Liver (tissue), 9 donors: Measurements from ENCODE around the gene ACVR1C. TPM values are rescaled to one million over a fixed set of nuclear protein-coding genes. Genes with fewer than 3 reads are reported as not detected.

ENCODE experiments used
- DNase-seq: peaks from one replicate; pipeline ENCODE4 v3.0.0-alpha.2; 2017; ENCODE audit warnings: low spot score
- H3K27ac ChIP-seq, 2 donors: one replicate each; pipeline ENCODE4 v1.7.0; 2013; ENCODE audit warnings: inconsistent platforms in 2 of 2, low read length in 2 of 2, control low read depth in 1 of 2, low read depth in 1 of 2, mild to moderate bottlenecking in 1 of 2
- H3K27me3 ChIP-seq, 4 donors: one replicate each; pipeline versions ENCODE4 v1.6.1 to v1.7.0; 2013; ENCODE audit warnings: low read length in 3 of 4, inconsistent platforms in 1 of 4, mild to moderate bottlenecking in 1 of 4, moderate library complexity in 1 of 4; ENCODE audit not compliant: control insufficient read depth in 4 of 4, insufficient read depth in 4 of 4
- H3K36me3 ChIP-seq, 4 donors: one replicate each; pipeline versions ENCODE4 v1.6.1 to v1.7.0; 2013; ENCODE audit warnings: low read length in 3 of 4, mild to moderate bottlenecking in 3 of 4, low read depth in 1 of 4, moderate library complexity in 1 of 4; ENCODE audit not compliant: control insufficient read depth in 4 of 4, insufficient read depth in 3 of 4
- H3K4me1 ChIP-seq, 4 donors: one replicate each; pipeline versions ENCODE4 v1.6.1 to v1.7.0; 2013; ENCODE audit warnings: low read length in 3 of 4, mild to moderate bottlenecking in 3 of 4, moderate library complexity in 1 of 4; ENCODE audit not compliant: control insufficient read depth in 4 of 4, insufficient read depth in 4 of 4
- H3K4me3 ChIP-seq, 3 donors: one replicate each; pipeline versions ENCODE4 v1.6.1 to v1.7.0; 2013; ENCODE audit warnings: low read length in 3 of 3, control low read depth in 1 of 3, low read depth in 1 of 3, mild to moderate bottlenecking in 1 of 3
- H3K9ac ChIP-seq, 2 donors: one replicate each; pipeline ENCODE4 v1.7.0; 2013; ENCODE audit warnings: low read length in 2 of 2, mild to moderate bottlenecking in 2 of 2, moderate library complexity in 2 of 2, control low read depth in 1 of 2, low read depth in 1 of 2
- H3K9me3 ChIP-seq, 4 donors: one replicate each; pipeline versions ENCODE4 v1.6.1 to v1.7.0; 2013; ENCODE audit warnings: low read length in 3 of 4; ENCODE audit not compliant: control insufficient read depth in 4 of 4
- ATF3 ChIP-seq: IDR thresholded peaks from 2 replicates; pipeline ENCODE4 v1.6.1; 2016; ENCODE audit warnings: antibody characterized with exemption
- CTCF ChIP-seq: fragments of 150-350 bp; IDR thresholded peaks from 2 replicates; pipeline ENCODE4 v1.5.1; 2017; ENCODE audit warnings: improper control_type of control experiment, low read depth, low read length; ENCODE audit not compliant: missing input control
- EGR1 ChIP-seq, 2 donors: IDR thresholded peaks; 2 replicates each; pipeline ENCODE4 v1.6.1; 2016 to 2018; ENCODE audit warnings: antibody characterized with exemption in 2 of 2, low read depth in 2 of 2
- FOXA1 ChIP-seq: IDR thresholded peaks from 2 replicates; pipeline ENCODE4 v1.6.1; 2016; ENCODE audit warnings: antibody characterized with exemption
- FOXA2 ChIP-seq: IDR thresholded peaks from 2 replicates; pipeline ENCODE4 v1.6.1; 2016; ENCODE audit warnings: antibody characterized with exemption
- GABPA ChIP-seq, 2 donors: IDR thresholded peaks in 1 of 2; conservative IDR thresholded peaks in 1 of 2; 2 replicates each; pipeline ENCODE4 v1.6.1; 2016; ENCODE audit warnings: antibody characterized with exemption in 2 of 2, mild to moderate bottlenecking in 1 of 2, moderate library complexity in 1 of 2
- HNF4A ChIP-seq, 2 donors: conservative IDR thresholded peaks; 2 replicates each; pipeline ENCODE4 v1.6.1; 2016; ENCODE audit warnings: antibody characterized with exemption in 2 of 2, mild to moderate bottlenecking in 2 of 2
- HNF4G ChIP-seq: IDR thresholded peaks from 2 replicates; pipeline ENCODE4 v1.6.1; 2016; ENCODE audit warnings: antibody characterized with exemption
- JUND ChIP-seq, 2 donors: IDR thresholded peaks; 2 replicates each; pipeline ENCODE4 v1.6.1; 2016; ENCODE audit warnings: antibody characterized with exemption in 2 of 2
- MAX ChIP-seq: IDR thresholded peaks from 2 replicates; pipeline ENCODE4 v1.6.1; 2016; ENCODE audit warnings: antibody characterized with exemption
- NR2F2 ChIP-seq: IDR thresholded peaks from 2 replicates; pipeline ENCODE4 v1.6.1; 2016; ENCODE audit warnings: antibody characterized with exemption
- RAD21 ChIP-seq, 2 donors: IDR thresholded peaks; 2 replicates each; pipeline ENCODE4 v1.6.1; 2016; ENCODE audit warnings: antibody characterized with exemption in 2 of 2, mild to moderate bottlenecking in 2 of 2
- REST ChIP-seq: IDR thresholded peaks from 2 replicates; pipeline ENCODE4 v1.6.1; 2016; ENCODE audit warnings: antibody characterized with exemption, mild to moderate bottlenecking
- RXRA ChIP-seq, 2 donors: IDR thresholded peaks; 2 replicates each; pipeline ENCODE4 v1.6.1; 2017 to 2018; ENCODE audit warnings: antibody characterized with exemption in 2 of 2, mild to moderate bottlenecking in 1 of 2
- SP1 ChIP-seq: IDR thresholded peaks from 2 replicates; pipeline ENCODE4 v1.6.1; 2018; ENCODE audit warnings: antibody characterized with exemption, mild to moderate bottlenecking
- TAF1 ChIP-seq: conservative IDR thresholded peaks from 2 replicates; pipeline ENCODE4 v1.6.1; 2016; ENCODE audit warnings: antibody characterized with exemption, mild to moderate bottlenecking
- YY1 ChIP-seq: IDR thresholded peaks from 2 replicates; pipeline ENCODE4 v1.6.1; 2016; ENCODE audit warnings: antibody characterized with exemption, mild to moderate bottlenecking
- ZBTB33 ChIP-seq: IDR thresholded peaks from 2 replicates; pipeline ENCODE4 v1.6.1; 2016; ENCODE audit warnings: antibody characterized with exemption
- WGBS: extraction: QIAGEN DNeasy Blood & Tissue Kit; methylation state at CpG from one replicate; pipeline ENCODE4 v1.1.7; 2013; 5-methylcytosine and 5-hydroxymethylcytosine counted together
- polyA plus RNA-seq, 2 donors: library from polyadenylated mRNA; stranded (reverse) in 1 of 2; unstranded in 1 of 2; fragments of 200-250 nt in 1 of 2; fragments of >200 nt in 1 of 2; fragmentation: Nextera tagmentation in 1 of 2; extraction: Ambion mirVana in 1 of 2; gene quantifications; one replicate each; pipeline versions ENCODE4 v1.2.1 to v1.2.3, GENCODE V29; 2013 to 2015
- total RNA-seq, 2 donors: library from RNA; depleted of rRNA; stranded (reverse); fragments of >200 nt; gene quantifications; one replicate each; pipeline ENCODE4 v1.2.3, GENCODE V29; 2014
- donor health status: healthy.
- donor health status: healthy.
- donor health status: healthy.
- donor health status: healthy.
- donor health status: healthy.

The ACVR1C gene
- total and polyA plus RNA-seq, 4 donors = 0.19 to 2.5 (median 0.73) TPM

DNA sequence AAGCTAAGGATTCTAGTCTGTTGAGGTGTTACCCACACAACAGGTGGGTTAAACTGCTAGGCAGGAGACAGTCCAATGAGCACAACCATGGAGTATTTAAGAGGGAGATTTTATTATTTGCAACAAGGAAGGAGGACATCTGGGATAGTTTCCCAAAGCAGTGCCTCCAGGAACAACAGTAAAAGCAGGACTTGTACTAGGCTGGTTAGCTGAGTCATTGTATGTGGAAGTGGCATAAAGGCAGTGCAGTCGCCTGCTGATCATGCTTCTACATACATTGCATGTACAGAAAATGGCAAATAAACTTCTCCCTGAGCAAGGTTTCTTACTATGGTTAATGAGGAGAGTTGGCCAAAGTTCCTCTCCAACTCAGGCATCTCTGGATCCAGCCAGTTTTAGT, 138.7 kb downstream of the ACVR1C start:
- H3K9ac ChIP-seq = no peak overlapping the region
- H3K4me1 ChIP-seq = peaks cover 0 to 14% (median 13%) of the 10 kb centered on the region in 4 donors
- H3K27me3 ChIP-seq = no peaks in the 10 kb centered on the region
- no peak for DNase-seq
- no peak overlapping the region for H3K4me3 ChIP-seq
- TF ChIP-seq ATF3 (no peak), MAX (no peak), GABPA (IDR thresholded peaks at IDR 0.05 in 1 of 2, conservative IDR thresholded peaks at IDR 0.05 in 1 of 2) (no peak), RXRA (IDR thresholded peaks at IDR 0.05) (no peak), HNF4G (no peak), SP1 (no peak), REST (no peak), CTCF (no peak), YY1 (no peak), NR2F2 (no peak), TAF1 (no peak), HNF4A (conservative IDR thresholded peaks at IDR 0.05) (no peak), FOXA2 (no peak), RAD21 (IDR thresholded peaks at IDR 0.05) (no peak), EGR1 (IDR thresholded peaks at IDR 0.05; ENCODE audit: low read depth in 2 of 2) (no peak), JUND (IDR thresholded peaks at IDR 0.05) (no peak), ZBTB33 (no peak), FOXA1 (no peak)
- no peaks in the 10 kb centered on the region for H3K36me3 ChIP-seq
- no peak overlapping the region for H3K27ac ChIP-seq
- WGBS = 84% methylated on average over 1 of the region's 1 CpG
- H3K9me3 ChIP-seq = no peaks in the 10 kb centered on the region
